ENCODE measurements around the gene FAT1.

DNA sequence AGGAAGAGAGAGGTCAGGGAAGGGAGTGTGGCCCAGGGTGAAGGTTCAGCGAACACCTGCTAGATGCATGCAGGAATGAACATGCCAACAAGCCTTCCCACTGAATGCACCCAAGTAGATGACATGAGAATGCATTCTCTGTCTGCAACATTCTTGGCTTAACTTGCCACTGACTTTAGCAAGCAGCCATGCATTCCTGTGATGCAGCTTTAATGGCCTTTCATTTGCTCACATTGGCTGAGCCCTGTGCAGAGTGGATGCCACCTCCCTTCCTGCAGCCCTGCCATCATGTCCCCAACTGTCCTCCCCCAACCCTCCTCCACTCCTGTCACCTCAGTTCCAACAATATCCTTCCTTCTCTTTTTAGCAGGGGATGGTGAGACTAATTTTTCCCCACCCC is 143.0 kb downstream of the FAT1 start:
- TF ChIP-seq, protein P1, sequence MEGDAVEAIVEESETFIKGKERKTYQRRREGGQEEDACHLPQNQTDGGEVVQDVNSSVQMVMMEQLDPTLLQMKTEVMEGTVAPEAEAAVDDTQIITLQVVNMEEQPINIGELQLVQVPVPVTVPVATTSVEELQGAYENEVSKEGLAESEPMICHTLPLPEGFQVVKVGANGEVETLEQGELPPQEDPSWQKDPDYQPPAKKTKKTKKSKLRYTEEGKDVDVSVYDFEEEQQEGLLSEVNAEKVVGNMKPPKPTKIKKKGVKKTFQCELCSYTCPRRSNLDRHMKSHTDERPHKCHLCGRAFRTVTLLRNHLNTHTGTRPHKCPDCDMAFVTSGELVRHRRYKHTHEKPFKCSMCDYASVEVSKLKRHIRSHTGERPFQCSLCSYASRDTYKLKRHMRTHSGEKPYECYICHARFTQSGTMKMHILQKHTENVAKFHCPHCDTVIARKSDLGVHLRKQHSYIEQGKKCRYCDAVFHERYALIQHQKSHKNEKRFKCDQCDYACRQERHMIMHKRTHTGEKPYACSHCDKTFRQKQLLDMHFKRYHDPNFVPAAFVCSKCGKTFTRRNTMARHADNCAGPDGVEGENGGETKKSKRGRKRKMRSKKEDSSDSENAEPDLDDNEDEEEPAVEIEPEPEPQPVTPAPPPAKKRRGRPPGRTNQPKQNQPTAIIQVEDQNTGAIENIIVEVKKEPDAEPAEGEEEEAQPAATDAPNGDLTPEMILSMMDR (IDR thresholded peaks at IDR 0.05; ENCODE audit: low read length) = no peak
- TF ChIP-seq EZH2phosphoT487 (IDR thresholded peaks at IDR 0.05; ENCODE audit: low read length) = no peak
- no peak for TF ChIP-seq EZH2 (optimal IDR thresholded peaks at IDR 0.05; ENCODE audit: low read depth, low read length)
